ENCODE measurements around the gene BCAT1. TPM values are rescaled to one million over a fixed set of nuclear protein-coding genes. Genes with fewer than 3 reads are reported as not detected.

The BCAT1 gene
- total and polyA plus RNA-seq, 9 of the 15 experiments (the other 6 are each of a cell fraction or from before 2014, with no cell fraction given) = 38.5 to 157 (median 66.8) TPM

- Histone ChIP-seq H3K4me3 (no peak overlapping the region), H3K36me3 (ENCODE audit: control insufficient read depth, insufficient read depth, low read length) (peaks cover 45% of the 10 kb centered on the region), H3K9me3 (replicated peaks; ENCODE audit: control insufficient read depth, insufficient read depth, low read depth, low read length) (no peaks in the 10 kb centered on the region), H2AFZ (ENCODE audit: low read depth, low read length) (no peak overlapping the region), H3K27me3 (ENCODE audit: control insufficient read depth in 2 of 2, insufficient read depth in 2 of 2, low read length in 2 of 2) (no peaks in the 10 kb centered on the region), H3K27ac (ENCODE audit: extremely low read depth, low read depth, low read length) (no peak overlapping the region), H3K79me2 (ENCODE audit: control insufficient read depth, insufficient read depth, low read length) (peaks cover 32% of the 10 kb centered on the region), H3K9ac (ENCODE audit: insufficient read depth in 1 of 2, low read depth in 2 of 2, low read length in 2 of 2) (no peak overlapping the region), H3K4me2 (ENCODE audit: insufficient read depth, low read length) (no peak overlapping the region), H4K20me1 (replicated peaks; ENCODE audit: control insufficient read depth, insufficient read depth, low read length) (no peaks in the 10 kb centered on the region), H3K4me1 (replicated peaks in 1 of 2; ENCODE audit: control insufficient read depth in 2 of 2, insufficient read depth in 2 of 2, low read length in 2 of 2) (no peaks in the 10 kb centered on the region; a peak in 2 of 5 replicates), H3K9me1 (ENCODE audit: control insufficient read depth, insufficient read depth, low read length) (no peaks in the 10 kb centered on the region)
- POLR2A ChIA-PET = no interaction called here
- ATAC-seq (no peak), FAIRE-seq (no peak), DNase-seq (ENCODE audit: extremely low read depth in 1 of 4, low spot score in 3 of 4) (no peak)
- in situ Hi-C loops (cut with MboI) = no loop called here
- BruUV-seq (replicated peaks) = no TSS peak
- 47% methylated on average over 4 of the region's 5 CpGs for WGBS (ENCODE audit: insufficient coverage, low coverage, missing lambda C conversion rate)
- intact Hi-C loops (cut with micrococcal nuclease) = no loop called here
- CTCF ChIA-PET (ENCODE audit: low intra/inter-chr PET ratio) = no interaction called here
- TF ChIP-seq POLR2B (IDR thresholded peaks at IDR 0.05; ENCODE audit: low read depth, partially characterized antibody) (no peak), ZZZ3 (IDR thresholded peaks at IDR 0.05) (no peak), BRD4 (IDR thresholded peaks at IDR 0.05) (no peak), ZBTB43 (CRISPR knock-in tag; IDR thresholded peaks at IDR 0.05) (no peak), ZBTB26 (CRISPR knock-in tag; IDR thresholded peaks at IDR 0.05) (no peak), ZSCAN32 (CRISPR knock-in tag; IDR thresholded peaks at IDR 0.05) (no peak), ZNF655 (CRISPR knock-in tag; IDR thresholded peaks at IDR 0.05) (no peak), ZNF592 (IDR thresholded peaks at IDR 0.05) (no peak), PCBP1 (IDR thresholded peaks at IDR 0.05; ENCODE audit: low read depth, low read length, poor library complexity, severe bottlenecking) (no peak), E2F5 (CRISPR knock-in tag; IDR thresholded peaks at IDR 0.05) (no peak), YY1 (IDR thresholded peaks at IDR 0.05; ENCODE audit: borderline replicate concordance in 1 of 3, control insufficient read depth in 1 of 3, extremely low read depth in 1 of 3, insufficient read depth in 3 of 3, insufficient read length in 1 of 3, insufficient replicate concordance in 2 of 3, low read depth in 1 of 3, low read length in 2 of 3) (no peak), BACH1 (tag; IDR thresholded peaks at IDR 0.05) (no peak), POLR2A (conservative IDR thresholded peaks at IDR 0.05) (no peak)
Measured at GRCh38 chr12:24888813-24889212, 60.1 kb downstream of the BCAT1 start.
